ENCODE results near the gene DRAXIN.
"Not testable (repeated sequence)": the region's sequence is repeated elsewhere in the genome, so short reads cannot be mapped to it uniquely, and the experiment has no call there.

DRAXIN gene, protein sequence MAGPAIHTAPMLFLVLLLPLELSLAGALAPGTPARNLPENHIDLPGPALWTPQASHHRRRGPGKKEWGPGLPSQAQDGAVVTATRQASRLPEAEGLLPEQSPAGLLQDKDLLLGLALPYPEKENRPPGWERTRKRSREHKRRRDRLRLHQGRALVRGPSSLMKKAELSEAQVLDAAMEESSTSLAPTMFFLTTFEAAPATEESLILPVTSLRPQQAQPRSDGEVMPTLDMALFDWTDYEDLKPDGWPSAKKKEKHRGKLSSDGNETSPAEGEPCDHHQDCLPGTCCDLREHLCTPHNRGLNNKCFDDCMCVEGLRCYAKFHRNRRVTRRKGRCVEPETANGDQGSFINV

DNA sequence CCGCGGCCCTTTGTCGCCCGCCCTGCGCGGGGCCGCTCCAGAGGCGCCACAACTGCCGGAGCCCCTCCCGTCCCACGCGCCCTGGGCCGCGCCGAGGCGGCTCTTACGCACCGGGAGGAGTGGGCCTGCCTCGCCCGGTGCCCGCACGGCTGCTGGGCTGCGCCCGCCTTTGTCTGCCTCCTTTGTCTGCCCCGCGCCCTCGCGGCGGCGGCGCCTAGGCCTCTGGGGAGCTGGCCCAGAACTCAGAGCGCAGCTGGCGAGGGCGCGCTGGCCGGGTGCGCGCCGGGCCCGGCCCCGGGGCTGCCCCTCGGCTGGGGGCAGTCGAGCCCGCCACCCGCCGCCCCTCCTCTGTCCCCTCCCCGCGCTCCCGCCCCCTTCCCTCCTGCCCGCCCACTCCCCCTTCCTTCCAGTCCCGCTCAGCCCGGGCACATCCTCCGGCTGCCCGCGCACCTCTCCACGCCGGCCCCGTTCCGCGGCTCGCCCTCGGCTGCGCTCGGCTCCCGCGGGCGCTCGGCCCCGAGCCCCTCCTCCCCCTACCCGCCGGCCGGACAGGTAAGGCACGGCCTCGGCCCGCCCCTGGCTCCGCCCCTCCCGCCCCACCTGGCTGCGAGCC, at the start of gene DRAXIN:
TSS of gene DRAXIN (plus strand) at position 409 of the 613 bp plus-strand sequence. CDS start 14,549 bp downstream, outside the sequence.
- Histone ChIP-seq H3K9me3 (ENCODE audit: control insufficient read depth, insufficient read depth, low read length) (no peaks in the 10 kb centered on the region), H3K4me1 (ENCODE audit: control insufficient read depth, insufficient read depth, low read length) (peaks cover 23% of the 10 kb centered on the region), H3K4me3 (ENCODE audit: low read depth, low read length) (peak within 1 kb of the TSS; percentile 83), H3K27me3 (ENCODE audit: control insufficient read depth, insufficient read depth, low read length) (no peaks in the 10 kb centered on the region), H3K36me3 (ENCODE audit: control insufficient read depth, insufficient read depth, low read length) (no peaks in the 10 kb centered on the region), H3K9ac (ENCODE audit: low read depth, low read length) (peak within 1 kb of the TSS; percentile 94)

DNA sequence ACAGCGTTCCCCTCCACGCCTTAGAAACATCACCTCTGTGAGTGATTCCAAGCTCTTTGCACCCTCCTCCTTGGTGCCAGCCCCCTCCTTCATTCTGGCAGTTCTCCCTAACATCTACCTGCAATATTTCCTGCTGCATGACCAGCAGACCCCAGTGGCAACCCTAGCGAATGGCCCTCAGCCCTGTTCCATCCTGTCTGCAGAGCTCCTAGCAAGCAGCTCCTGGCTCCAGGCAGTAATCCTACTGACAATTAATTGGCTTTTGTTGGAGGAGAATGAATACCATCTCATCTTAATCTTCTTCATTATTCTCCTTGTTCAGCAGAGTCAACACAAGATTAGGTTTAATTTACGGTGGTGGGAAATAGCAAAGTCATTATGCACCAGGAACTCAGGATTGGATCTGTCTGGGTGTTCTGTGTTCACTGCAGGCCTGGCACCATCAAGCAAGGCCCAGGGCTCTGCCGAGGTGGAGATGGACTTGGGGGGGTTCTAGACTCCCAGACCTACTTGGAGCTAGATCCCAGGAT, 49.7 kb upstream of the DRAXIN start:
- H3K36me3 ChIP-seq (ENCODE audit: control insufficient read depth, insufficient read depth, low read length) = no peaks in the 10 kb centered on the region
- no peak overlapping the region for H3K9ac ChIP-seq (ENCODE audit: low read depth, low read length)
- no peaks in the 10 kb centered on the region for H3K27me3 ChIP-seq (ENCODE audit: control insufficient read depth, insufficient read depth, low read length)
- no peaks in the 10 kb centered on the region for H3K9me3 ChIP-seq (ENCODE audit: control insufficient read depth, insufficient read depth, low read length)
- no peak overlapping the region for H3K4me3 ChIP-seq (ENCODE audit: low read depth, low read length)
- no peaks in the 10 kb centered on the region for H3K4me1 ChIP-seq (ENCODE audit: control insufficient read depth, insufficient read depth, low read length)

- not testable (repeated sequence) for H3K4me1 ChIP-seq (ENCODE audit: control insufficient read depth, insufficient read depth, low read length); H3K36me3 ChIP-seq (ENCODE audit: control insufficient read depth, insufficient read depth, low read length); H3K9ac ChIP-seq (ENCODE audit: low read depth, low read length); H3K4me3 ChIP-seq (ENCODE audit: low read depth, low read length); H3K9me3 ChIP-seq (ENCODE audit: control insufficient read depth, insufficient read depth, low read length); H3K27me3 ChIP-seq (ENCODE audit: control insufficient read depth, insufficient read depth, low read length)
Measured at GRCh38 chr1:11642418-11643017, 49.0 kb upstream of the DRAXIN start.

DNA sequence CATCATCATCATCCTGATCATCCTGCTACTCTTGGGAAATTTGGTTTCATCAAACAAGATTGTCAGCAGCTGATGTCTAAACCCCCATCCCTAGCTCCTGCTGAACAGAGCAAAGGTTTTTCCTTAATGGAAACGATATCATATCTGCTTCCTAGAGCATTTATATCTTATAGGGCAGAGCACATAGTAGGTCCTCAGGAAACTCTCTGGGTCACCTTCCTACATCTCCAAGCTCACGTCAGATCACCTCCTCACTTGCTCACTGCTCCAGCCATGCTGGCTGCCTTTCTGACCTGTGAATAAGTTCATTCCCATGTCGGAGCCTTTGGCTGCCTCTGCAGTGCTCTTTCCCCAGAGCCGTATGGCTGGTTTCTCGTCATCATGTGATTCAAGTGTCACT, 47.7 kb upstream of the DRAXIN start:
- H3K4me1 ChIP-seq (ENCODE audit: control insufficient read depth, insufficient read depth, low read length) = no peaks in the 10 kb centered on the region
- H3K36me3 ChIP-seq (ENCODE audit: control insufficient read depth, insufficient read depth, low read length) = peaks cover 9% of the 10 kb centered on the region
- no peak overlapping the region for H3K9ac ChIP-seq (ENCODE audit: low read depth, low read length)
- H3K27me3 ChIP-seq (ENCODE audit: control insufficient read depth, insufficient read depth, low read length) = no peaks in the 10 kb centered on the region
- no peak overlapping the region for H3K4me3 ChIP-seq (ENCODE audit: low read depth, low read length)
- no peaks in the 10 kb centered on the region for H3K9me3 ChIP-seq (ENCODE audit: control insufficient read depth, insufficient read depth, low read length)

GRCh38 chr1:11645270-11645669, 46.2 kb upstream of the DRAXIN start:
- no peak overlapping the region for H3K4me3 ChIP-seq (ENCODE audit: low read depth, low read length)
- no peak overlapping the region for H3K9ac ChIP-seq (ENCODE audit: low read depth, low read length)
- H3K4me1 ChIP-seq (ENCODE audit: control insufficient read depth, insufficient read depth, low read length) = peaks cover 9% of the 10 kb centered on the region
- H3K27me3 ChIP-seq (ENCODE audit: control insufficient read depth, insufficient read depth, low read length) = peaks cover 4% of the 10 kb centered on the region
- no peaks in the 10 kb centered on the region for H3K9me3 ChIP-seq (ENCODE audit: control insufficient read depth, insufficient read depth, low read length)
- peaks cover 9% of the 10 kb centered on the region for H3K36me3 ChIP-seq (ENCODE audit: control insufficient read depth, insufficient read depth, low read length)

DNA sequence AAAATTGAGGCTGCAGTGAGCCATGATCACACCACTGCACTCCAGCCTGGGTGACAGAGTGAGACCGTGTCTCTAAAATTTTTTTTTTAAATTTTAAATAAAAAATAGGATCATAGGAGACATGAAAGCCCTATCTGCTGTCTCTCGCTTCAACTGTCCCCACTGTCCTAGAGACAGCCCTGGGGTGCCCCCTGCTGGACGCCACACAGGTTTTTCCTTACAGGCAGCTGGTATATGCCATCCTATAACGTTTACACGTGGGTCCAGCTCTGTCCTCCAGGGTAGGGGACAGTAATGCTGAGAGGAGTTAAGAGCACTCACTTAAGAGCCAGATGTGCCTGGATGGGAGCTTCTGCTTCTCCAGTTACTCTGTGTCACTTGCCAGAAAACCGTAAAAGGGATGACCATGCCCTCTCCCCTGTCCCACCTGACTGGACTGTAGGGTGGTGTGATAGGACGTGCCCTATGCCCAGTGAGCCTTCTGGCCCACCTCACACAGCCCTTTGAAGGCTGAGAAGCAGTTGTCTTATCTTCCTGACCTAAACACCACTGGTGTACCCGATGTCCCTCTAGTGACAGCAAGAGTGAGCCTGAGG, 45.7 kb upstream of the DRAXIN start:
- H3K4me3 ChIP-seq (ENCODE audit: low read depth, low read length) = no peak overlapping the region
- peaks cover 9% of the 10 kb centered on the region for H3K36me3 ChIP-seq (ENCODE audit: control insufficient read depth, insufficient read depth, low read length)
- no peak overlapping the region for H3K9ac ChIP-seq (ENCODE audit: low read depth, low read length)
- H3K4me1 ChIP-seq (ENCODE audit: control insufficient read depth, insufficient read depth, low read length) = peaks cover 11% of the 10 kb centered on the region
- H3K27me3 ChIP-seq (ENCODE audit: control insufficient read depth, insufficient read depth, low read length) = peaks cover 4% of the 10 kb centered on the region
- no peaks in the 10 kb centered on the region for H3K9me3 ChIP-seq (ENCODE audit: control insufficient read depth, insufficient read depth, low read length)

GRCh38 chr1:11646317-11646716, 45.2 kb upstream of the DRAXIN start:
- H3K27me3 ChIP-seq (ENCODE audit: control insufficient read depth, insufficient read depth, low read length) = peaks cover 9% of the 10 kb centered on the region
- H3K9me3 ChIP-seq (ENCODE audit: control insufficient read depth, insufficient read depth, low read length) = no peaks in the 10 kb centered on the region
- peaks cover 9% of the 10 kb centered on the region for H3K36me3 ChIP-seq (ENCODE audit: control insufficient read depth, insufficient read depth, low read length)
- H3K4me3 ChIP-seq (ENCODE audit: low read depth, low read length) = no peak overlapping the region
- no peak overlapping the region for H3K9ac ChIP-seq (ENCODE audit: low read depth, low read length)
- H3K4me1 ChIP-seq (ENCODE audit: control insufficient read depth, insufficient read depth, low read length) = peaks cover 13% of the 10 kb centered on the region

GRCh38 chr1:11647333-11647732, 44.2 kb upstream of the DRAXIN start:
- no peaks in the 10 kb centered on the region for H3K9me3 ChIP-seq (ENCODE audit: control insufficient read depth, insufficient read depth, low read length)
- H3K36me3 ChIP-seq (ENCODE audit: control insufficient read depth, insufficient read depth, low read length) = peaks cover 9% of the 10 kb centered on the region
- no peak overlapping the region for H3K4me3 ChIP-seq (ENCODE audit: low read depth, low read length)
- H3K27me3 ChIP-seq (ENCODE audit: control insufficient read depth, insufficient read depth, low read length) = peaks cover 9% of the 10 kb centered on the region
- H3K4me1 ChIP-seq (ENCODE audit: control insufficient read depth, insufficient read depth, low read length) = peaks cover 13% of the 10 kb centered on the region
- H3K9ac ChIP-seq (ENCODE audit: low read depth, low read length) = no peak overlapping the region

- H3K27me3 ChIP-seq (ENCODE audit: control insufficient read depth, insufficient read depth, low read length) = peaks cover 9% of the 10 kb centered on the region
- H3K4me1 ChIP-seq (ENCODE audit: control insufficient read depth, insufficient read depth, low read length) = peaks cover 17% of the 10 kb centered on the region
- H3K4me3 ChIP-seq (ENCODE audit: low read depth, low read length) = peak overlapping the region; percentile 26
- no peak overlapping the region for H3K9ac ChIP-seq (ENCODE audit: low read depth, low read length)
- no peaks in the 10 kb centered on the region for H3K9me3 ChIP-seq (ENCODE audit: control insufficient read depth, insufficient read depth, low read length)
- peaks cover 9% of the 10 kb centered on the region for H3K36me3 ChIP-seq (ENCODE audit: control insufficient read depth, insufficient read depth, low read length)
Measured at GRCh38 chr1:11648039-11648438, 43.5 kb upstream of the DRAXIN start.

- Histone ChIP-seq H3K36me3 (ENCODE audit: control insufficient read depth, insufficient read depth, low read length) (peaks cover 9% of the 10 kb centered on the region), H3K4me1 (ENCODE audit: control insufficient read depth, insufficient read depth, low read length) (peaks cover 17% of the 10 kb centered on the region), H3K9ac (ENCODE audit: low read depth, low read length) (peak overlapping the region; percentile 24), H3K4me3 (ENCODE audit: low read depth, low read length) (peak overlapping the region; percentile 26), H3K9me3 (ENCODE audit: control insufficient read depth, insufficient read depth, low read length) (no peaks in the 10 kb centered on the region), H3K27me3 (ENCODE audit: control insufficient read depth, insufficient read depth, low read length) (peaks cover 9% of the 10 kb centered on the region)
Measured at GRCh38 chr1:11648732-11649158, 42.8 kb upstream of the DRAXIN start.

GRCh38 chr1:11649237-11649623, 42.3 kb upstream of the DRAXIN start:
- peaks cover 17% of the 10 kb centered on the region for H3K4me1 ChIP-seq (ENCODE audit: control insufficient read depth, insufficient read depth, low read length)
- H3K4me3 ChIP-seq (ENCODE audit: low read depth, low read length) = no peak overlapping the region
- no peaks in the 10 kb centered on the region for H3K9me3 ChIP-seq (ENCODE audit: control insufficient read depth, insufficient read depth, low read length)
- no peak overlapping the region for H3K9ac ChIP-seq (ENCODE audit: low read depth, low read length)
- peaks cover 9% of the 10 kb centered on the region for H3K36me3 ChIP-seq (ENCODE audit: control insufficient read depth, insufficient read depth, low read length)
- peaks cover 9% of the 10 kb centered on the region for H3K27me3 ChIP-seq (ENCODE audit: control insufficient read depth, insufficient read depth, low read length)
